Stimulated activated memory B cell treated with anti-CD40 and anti-IgM and Interleukin-4, amounts not matched to agents 10 μg/mL and 1 μg/mL and 100 μg/mL, for 72 hours (primary cell): ENCODE results near the gene ARHGAP18.

Experiments used
- ATAC-seq: fragments of 150-1000 bp; cut with Tn5 transposase; 2 replicates; pipeline ENCODE4 v1.10.0; 2021
- H3K27ac Mint-ChIP-seq: one replicate; pipeline ENCODE4 v1.8.0; 2022; ENCODE audit warnings: mild to moderate bottlenecking, mixed read lengths
- H3K27me3 Mint-ChIP-seq: one replicate; pipeline ENCODE4 v1.8.0; 2022; ENCODE audit warnings: mixed read lengths
- H3K36me3 Mint-ChIP-seq: one replicate; pipeline ENCODE4 v1.8.0; 2022; ENCODE audit warnings: mixed read lengths
- H3K4me1 Mint-ChIP-seq: one replicate; pipeline ENCODE4 v1.8.0; 2022; ENCODE audit warnings: mixed read lengths
- H3K4me3 Mint-ChIP-seq: one replicate; pipeline ENCODE4 v1.8.0; 2022; ENCODE audit warnings: mild to moderate bottlenecking, moderate library complexity, mixed read lengths
- H3K9me3 Mint-ChIP-seq: one replicate; pipeline ENCODE4 v1.8.0; 2022; ENCODE audit warnings: mixed read lengths

The ARHGAP18 gene

DNA sequence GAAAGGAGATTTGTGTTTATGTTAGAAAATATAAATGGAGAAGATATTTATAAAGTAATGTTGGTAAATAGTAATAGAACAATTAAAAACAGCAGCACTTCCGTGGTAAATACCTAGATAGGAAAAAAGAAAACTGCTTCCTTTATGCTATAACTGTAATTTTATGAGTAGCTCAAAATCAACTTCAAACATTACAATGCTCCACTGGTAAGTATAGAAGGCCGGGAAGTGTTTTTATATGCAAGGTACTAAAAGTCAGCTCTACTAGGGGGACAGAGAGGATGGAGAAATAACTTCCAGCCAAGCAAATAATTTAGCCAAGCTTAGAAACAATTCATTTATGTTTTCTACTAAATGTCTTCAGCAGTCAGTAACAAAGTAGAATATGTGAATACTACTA is 56.7 kb downstream of the ARHGAP18 start:
- Mint-ChIP-seq H3K9me3 (no peaks in the 10 kb centered on the region), H3K36me3 (peaks cover 14% of the 10 kb centered on the region), H3K27ac (no peak overlapping the region)

DNA sequence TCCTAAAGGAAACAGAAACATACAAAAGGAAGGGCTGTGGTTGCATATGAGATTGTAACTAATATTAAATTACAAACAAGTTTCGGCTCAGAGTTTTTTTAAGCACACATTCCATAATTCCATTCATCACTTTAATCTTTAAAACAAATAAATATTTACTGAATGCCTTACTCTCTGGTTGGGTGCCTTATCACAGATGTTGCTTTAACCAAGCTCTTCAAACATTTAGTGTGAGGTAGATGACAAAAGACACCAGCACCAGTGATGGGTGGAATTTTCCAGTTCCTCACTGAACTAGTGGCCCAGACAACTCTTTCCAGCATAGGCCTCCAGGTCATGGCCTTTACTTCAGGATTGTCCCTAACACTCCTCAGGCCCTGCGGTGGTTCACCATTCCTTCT is 58.7 kb downstream of the ARHGAP18 start:
- ATAC-seq = no peak
- Mint-ChIP-seq H3K4me1 (no peaks in the 10 kb centered on the region), H3K36me3 (peaks cover 14% of the 10 kb centered on the region), H3K9me3 (no peaks in the 10 kb centered on the region), H3K27me3 (no peaks in the 10 kb centered on the region), H3K27ac (no peak overlapping the region), H3K4me3 (no peak overlapping the region)

More for the DNA sequence above, 56.7 kb downstream of the ARHGAP18 start:
- ATAC-seq = no peak
- H3K4me1 Mint-ChIP-seq = no peaks in the 10 kb centered on the region
- no peaks in the 10 kb centered on the region for H3K27me3 Mint-ChIP-seq
- no peak overlapping the region for H3K4me3 Mint-ChIP-seq

DNA sequence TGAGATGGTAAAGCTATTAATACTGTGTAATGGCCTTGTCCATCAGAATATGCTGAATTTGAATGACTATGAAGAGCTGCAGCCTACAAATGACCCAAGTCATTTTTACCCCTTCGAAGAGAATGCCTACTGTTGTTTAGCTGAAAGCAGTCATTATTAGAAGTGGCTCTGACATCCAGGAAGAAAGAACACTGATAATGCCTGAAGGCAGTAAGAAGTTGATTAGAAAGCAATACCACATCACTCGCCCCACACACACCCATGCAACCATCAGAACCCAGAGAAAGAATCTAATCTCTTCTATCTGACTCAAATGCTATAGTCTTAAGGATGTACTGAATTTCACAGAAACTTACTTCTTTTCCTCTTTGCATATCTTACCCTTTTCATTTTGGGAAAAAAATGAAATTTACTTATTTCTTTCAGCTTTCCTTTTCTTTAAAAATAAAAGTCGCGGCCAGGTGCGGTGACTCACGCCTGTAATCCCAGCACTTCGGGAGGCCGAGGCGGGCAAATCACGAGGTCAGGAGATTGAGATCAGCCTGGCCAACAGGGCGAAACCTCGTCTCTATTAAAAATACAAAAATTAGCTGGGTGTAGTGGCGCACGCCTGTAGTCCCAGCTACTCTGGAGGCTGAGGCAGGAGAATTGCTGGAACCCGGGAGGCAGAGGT is 61.0 kb downstream of the ARHGAP18 start:
- Mint-ChIP-seq H3K4me3 (no peak overlapping the region), H3K36me3 (peaks cover 14% of the 10 kb centered on the region), H3K27me3 (no peaks in the 10 kb centered on the region), H3K27ac (no peak overlapping the region), H3K9me3 (no peaks in the 10 kb centered on the region), H3K4me1 (no peaks in the 10 kb centered on the region)
- no peak for ATAC-seq

DNA sequence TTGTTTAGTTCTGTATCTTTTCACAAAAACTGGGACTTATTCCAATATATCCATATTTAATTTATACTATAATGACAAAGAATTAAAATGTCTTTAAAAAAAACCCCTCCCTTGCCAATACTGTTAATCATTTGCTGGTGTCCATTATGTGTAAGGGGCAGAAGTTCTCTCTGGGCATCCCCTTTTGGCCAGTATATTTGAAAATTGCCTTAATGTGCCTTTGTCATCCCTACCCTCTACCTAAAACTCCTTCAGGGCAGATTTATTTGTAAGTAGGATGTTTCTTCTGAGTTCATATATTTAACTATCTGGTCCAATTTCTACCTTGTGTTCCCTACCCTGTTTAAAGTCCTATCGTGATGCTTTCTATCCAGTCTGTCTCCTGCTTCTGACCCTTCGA is 62.9 kb downstream of the ARHGAP18 start:
- no peaks in the 10 kb centered on the region for H3K27me3 Mint-ChIP-seq
- peaks cover 10% of the 10 kb centered on the region for H3K36me3 Mint-ChIP-seq
- no peak for ATAC-seq
- H3K27ac Mint-ChIP-seq = no peak overlapping the region
- H3K9me3 Mint-ChIP-seq = no peaks in the 10 kb centered on the region
- no peak overlapping the region for H3K4me3 Mint-ChIP-seq
- no peaks in the 10 kb centered on the region for H3K4me1 Mint-ChIP-seq

DNA sequence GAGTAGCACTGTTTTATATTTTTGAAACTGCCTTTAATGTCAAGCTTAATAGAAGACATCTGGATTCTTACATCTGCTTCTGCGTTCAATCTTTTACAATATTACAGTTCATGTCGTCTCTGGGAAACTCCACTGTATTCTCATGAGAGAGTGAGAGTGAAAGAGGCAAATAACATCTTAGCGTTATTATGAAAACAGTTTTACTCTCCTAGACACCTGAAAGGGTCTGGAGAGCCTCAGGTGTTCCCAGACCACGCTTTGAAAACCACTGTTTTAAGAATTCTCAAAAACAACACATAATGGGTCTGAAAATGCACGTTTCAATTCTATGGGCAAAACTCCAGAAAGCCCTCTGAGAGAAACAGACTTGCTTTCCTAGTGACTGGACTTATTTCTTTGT is 63.3 kb downstream of the ARHGAP18 start:
- no peaks in the 10 kb centered on the region for H3K9me3 Mint-ChIP-seq
- H3K27me3 Mint-ChIP-seq = no peaks in the 10 kb centered on the region
- H3K4me1 Mint-ChIP-seq = no peaks in the 10 kb centered on the region
- H3K27ac Mint-ChIP-seq = no peak overlapping the region
- H3K36me3 Mint-ChIP-seq = peaks cover 6% of the 10 kb centered on the region
- ATAC-seq = peak; percentile 41
- no peak overlapping the region for H3K4me3 Mint-ChIP-seq

DNA sequence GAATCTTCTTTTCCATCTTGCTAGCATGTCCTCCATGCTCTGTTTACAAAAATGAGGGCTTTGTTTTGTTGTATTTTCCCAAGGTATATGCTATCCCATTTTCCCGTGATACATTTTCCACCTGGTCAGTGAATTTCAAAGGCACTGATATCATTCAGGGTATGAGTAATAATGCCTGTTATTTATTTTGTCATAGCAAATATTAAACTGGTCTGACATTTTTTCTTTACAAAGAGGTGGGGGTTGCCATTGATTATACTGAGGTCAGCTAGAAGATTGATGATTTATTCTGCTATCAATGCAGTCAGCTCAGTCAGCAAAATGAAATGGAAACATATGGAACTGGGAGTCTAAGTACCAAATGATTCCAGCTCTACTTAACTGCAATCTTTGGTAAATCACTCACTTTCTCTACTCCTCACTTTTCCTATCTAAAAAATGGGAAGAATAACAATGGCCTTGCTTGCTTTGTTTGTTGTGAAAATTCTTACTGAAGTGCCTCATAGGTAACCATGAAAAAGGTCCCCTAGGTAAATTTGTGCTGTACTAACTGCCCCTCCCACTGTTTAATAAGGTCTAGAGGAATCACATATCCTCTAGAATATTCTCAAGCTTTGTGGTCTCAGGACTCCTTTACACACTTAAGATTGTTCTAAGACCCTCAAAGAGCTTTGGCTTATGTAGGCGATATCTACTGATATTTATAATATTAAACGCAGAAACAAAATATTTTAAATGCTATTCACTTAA is 64.0 kb downstream of the ARHGAP18 start:
- ATAC-seq = no peak
- H3K4me3 Mint-ChIP-seq = no peak overlapping the region
- H3K9me3 Mint-ChIP-seq = no peaks in the 10 kb centered on the region
- no peaks in the 10 kb centered on the region for H3K4me1 Mint-ChIP-seq
- H3K27me3 Mint-ChIP-seq = no peaks in the 10 kb centered on the region
- peaks cover 5% of the 10 kb centered on the region for H3K36me3 Mint-ChIP-seq
- no peak overlapping the region for H3K27ac Mint-ChIP-seq

DNA sequence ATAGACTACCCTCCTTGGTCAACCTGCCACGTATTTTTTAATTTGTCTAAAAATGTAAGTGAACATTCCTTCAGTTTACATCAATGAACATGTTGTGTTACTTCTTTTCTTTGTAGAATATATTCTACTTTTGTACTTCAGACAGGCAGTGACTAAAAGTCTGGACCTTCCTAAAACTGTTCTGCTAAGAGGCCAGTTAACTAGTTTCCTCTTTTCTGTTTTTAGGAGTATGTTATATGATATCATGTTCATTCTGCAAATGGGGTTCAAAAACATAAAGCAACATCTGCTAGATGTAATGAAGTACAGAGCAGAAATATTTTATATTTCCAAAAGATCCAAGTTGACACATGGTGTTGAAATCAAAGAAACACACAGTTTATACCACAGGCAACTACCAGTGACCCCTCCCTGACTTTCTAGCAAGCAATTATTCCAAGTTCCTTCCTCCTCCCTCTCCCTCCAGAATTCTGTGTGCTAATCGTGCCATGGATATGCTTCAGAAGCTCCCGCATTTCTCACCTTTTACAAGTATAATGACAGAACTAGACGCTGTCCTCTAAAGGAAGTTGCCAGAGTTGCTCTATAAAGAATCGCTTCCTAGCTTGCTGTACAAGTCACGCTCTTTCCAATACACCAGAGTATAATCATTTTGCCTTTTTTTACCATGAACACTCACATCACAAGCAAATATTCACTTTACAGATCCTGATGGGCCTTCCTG is 64.7 kb downstream of the ARHGAP18 start:
- no peak for ATAC-seq
- Mint-ChIP-seq H3K4me1 (no peaks in the 10 kb centered on the region), H3K27ac (no peak overlapping the region), H3K27me3 (no peaks in the 10 kb centered on the region), H3K36me3 (no peaks in the 10 kb centered on the region), H3K9me3 (no peaks in the 10 kb centered on the region), H3K4me3 (no peak overlapping the region)

DNA sequence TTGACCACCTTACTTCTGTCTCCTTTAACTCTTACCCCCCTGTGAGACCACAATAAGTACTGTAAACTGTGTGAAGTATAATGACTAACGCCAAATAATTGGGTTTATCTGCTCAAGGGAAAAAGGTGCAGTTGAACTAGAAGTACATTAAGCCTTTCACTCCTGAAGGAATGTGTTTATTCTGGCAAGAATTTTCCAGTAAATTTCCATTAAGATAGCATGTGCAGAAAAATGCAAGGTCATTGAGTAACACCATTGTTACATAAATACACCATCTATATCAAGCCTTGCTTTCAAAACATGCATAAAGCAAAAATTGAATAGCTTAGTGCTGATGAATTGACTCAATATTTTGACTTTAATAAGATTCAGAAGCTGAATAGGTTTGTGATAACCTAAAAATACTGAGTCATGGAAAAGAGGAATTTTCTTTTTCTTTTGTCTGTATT is 65.4 kb downstream of the ARHGAP18 start:
- Mint-ChIP-seq H3K4me3 (no peak overlapping the region), H3K36me3 (no peaks in the 10 kb centered on the region), H3K4me1 (no peaks in the 10 kb centered on the region), H3K27ac (no peak overlapping the region), H3K9me3 (no peaks in the 10 kb centered on the region), H3K27me3 (no peaks in the 10 kb centered on the region)
- ATAC-seq = no peak

DNA sequence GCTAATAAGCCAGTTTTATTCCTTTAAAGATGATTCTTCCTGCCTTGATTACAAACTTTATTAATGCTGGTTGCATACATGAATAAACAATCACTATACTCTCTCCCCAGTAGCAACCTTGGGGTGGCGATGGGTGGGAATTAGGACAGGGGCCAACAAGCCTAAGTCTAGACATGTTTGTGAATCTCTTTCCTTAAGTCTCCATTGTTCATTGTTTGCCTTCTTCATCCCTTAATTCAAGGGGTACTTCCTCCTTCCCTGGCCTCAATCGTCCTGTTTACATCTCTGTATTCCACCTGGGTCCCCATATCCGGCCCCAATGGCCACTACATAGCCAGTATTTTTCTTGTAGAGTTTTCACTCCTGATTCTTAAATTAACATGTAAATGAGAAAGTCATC is 66.0 kb downstream of the ARHGAP18 start:
- no peaks in the 10 kb centered on the region for H3K9me3 Mint-ChIP-seq
- no peaks in the 10 kb centered on the region for H3K27me3 Mint-ChIP-seq
- ATAC-seq = no peak
- H3K27ac Mint-ChIP-seq = no peak overlapping the region
- H3K36me3 Mint-ChIP-seq = no peaks in the 10 kb centered on the region
- H3K4me3 Mint-ChIP-seq = no peak overlapping the region
- H3K4me1 Mint-ChIP-seq = no peaks in the 10 kb centered on the region

DNA sequence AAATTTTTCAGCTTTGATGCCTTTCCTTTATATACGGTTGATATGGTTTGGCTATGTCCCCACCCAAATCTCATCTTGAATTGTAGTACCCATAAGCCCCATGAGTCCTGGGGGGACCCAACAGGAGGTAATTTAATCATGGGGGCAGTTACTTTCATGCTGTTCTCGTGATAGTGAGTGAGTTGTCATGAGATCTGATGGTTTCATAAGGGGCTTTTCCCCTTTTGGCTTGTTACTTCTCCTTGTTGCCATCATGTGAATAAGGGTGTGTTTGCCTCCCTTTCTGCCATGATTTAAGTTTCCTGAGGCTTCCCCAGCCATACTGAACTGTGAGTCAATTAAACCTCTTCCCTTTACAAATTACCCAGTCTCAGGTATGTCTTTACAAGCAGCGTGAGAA is 66.8 kb downstream of the ARHGAP18 start:
- H3K36me3 Mint-ChIP-seq = peaks cover 6% of the 10 kb centered on the region
- no peaks in the 10 kb centered on the region for H3K27me3 Mint-ChIP-seq
- no peak for ATAC-seq
- H3K9me3 Mint-ChIP-seq = no peaks in the 10 kb centered on the region
- H3K4me3 Mint-ChIP-seq = no peak overlapping the region
- H3K27ac Mint-ChIP-seq = no peak overlapping the region
- H3K4me1 Mint-ChIP-seq = no peaks in the 10 kb centered on the region

DNA sequence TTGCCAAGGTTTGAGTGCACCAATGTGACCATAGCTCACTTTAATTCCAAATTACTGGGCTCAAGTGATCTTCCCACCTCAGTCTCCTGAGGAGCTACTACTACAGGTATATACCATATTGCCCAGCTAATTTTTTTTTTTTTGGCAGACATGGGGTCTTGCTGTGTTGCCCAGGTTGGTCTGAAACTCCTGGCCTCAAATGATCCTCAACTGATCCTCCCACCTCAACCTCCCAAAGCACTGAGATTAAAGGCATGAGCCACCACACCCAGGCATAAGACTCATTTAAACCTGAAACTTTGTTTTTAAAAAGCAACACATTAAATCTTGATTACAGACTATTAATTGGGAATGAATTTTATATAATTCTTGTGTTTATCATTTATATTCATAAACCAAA is 67.7 kb downstream of the ARHGAP18 start:
- Mint-ChIP-seq H3K9me3 (no peaks in the 10 kb centered on the region), H3K36me3 (peaks cover 14% of the 10 kb centered on the region), H3K4me1 (no peaks in the 10 kb centered on the region), H3K4me3 (no peak overlapping the region), H3K27ac (no peak overlapping the region), H3K27me3 (no peaks in the 10 kb centered on the region)
- no peak for ATAC-seq

DNA sequence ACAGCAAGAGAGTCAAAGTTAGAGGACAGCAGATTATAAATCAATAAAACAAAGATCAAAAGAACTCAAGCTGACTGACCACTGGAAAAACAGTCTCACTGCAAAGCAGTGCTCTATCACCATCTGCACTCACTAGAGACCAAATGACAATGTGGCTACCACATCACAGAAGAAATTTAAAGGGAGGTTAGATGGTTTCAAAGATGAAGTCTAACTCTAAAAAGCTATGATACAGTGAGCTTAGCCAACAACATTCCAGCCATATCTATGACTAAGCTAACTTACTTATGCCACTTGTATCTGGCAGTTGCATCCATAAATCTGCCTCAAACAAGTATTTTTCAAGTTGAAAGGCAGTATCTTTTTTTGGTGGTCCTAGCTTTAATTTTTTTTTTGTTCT is 68.6 kb downstream of the ARHGAP18 start:
- ATAC-seq = no peak
- no peaks in the 10 kb centered on the region for H3K4me1 Mint-ChIP-seq
- no peak overlapping the region for H3K27ac Mint-ChIP-seq
- H3K36me3 Mint-ChIP-seq = peaks cover 17% of the 10 kb centered on the region
- H3K4me3 Mint-ChIP-seq = no peak overlapping the region
- no peaks in the 10 kb centered on the region for H3K9me3 Mint-ChIP-seq
- no peaks in the 10 kb centered on the region for H3K27me3 Mint-ChIP-seq

DNA sequence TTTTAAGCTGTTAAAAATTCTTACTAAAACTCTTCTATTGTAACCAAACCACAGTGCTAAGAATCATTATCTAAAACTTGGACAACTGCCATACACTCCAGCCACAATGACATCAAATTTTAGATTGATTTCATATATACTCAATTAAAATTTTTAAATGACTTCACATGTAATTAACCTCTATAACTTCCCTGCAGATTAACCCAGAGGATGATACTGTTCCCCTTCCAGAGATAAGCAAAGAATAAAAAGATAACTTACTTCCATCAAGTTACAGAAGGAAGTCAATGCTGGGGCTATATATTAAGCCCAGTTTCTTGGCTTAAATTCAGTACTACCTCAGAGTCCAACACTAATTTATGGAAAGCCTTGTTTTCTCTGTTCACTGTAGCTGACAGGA is 71.3 kb downstream of the ARHGAP18 start:
- H3K4me1 Mint-ChIP-seq = no peaks in the 10 kb centered on the region
- ATAC-seq = no peak
- no peak overlapping the region for H3K27ac Mint-ChIP-seq
- H3K9me3 Mint-ChIP-seq = no peaks in the 10 kb centered on the region
- H3K36me3 Mint-ChIP-seq = peaks cover 38% of the 10 kb centered on the region
- no peaks in the 10 kb centered on the region for H3K27me3 Mint-ChIP-seq
- H3K4me3 Mint-ChIP-seq = no peak overlapping the region

DNA sequence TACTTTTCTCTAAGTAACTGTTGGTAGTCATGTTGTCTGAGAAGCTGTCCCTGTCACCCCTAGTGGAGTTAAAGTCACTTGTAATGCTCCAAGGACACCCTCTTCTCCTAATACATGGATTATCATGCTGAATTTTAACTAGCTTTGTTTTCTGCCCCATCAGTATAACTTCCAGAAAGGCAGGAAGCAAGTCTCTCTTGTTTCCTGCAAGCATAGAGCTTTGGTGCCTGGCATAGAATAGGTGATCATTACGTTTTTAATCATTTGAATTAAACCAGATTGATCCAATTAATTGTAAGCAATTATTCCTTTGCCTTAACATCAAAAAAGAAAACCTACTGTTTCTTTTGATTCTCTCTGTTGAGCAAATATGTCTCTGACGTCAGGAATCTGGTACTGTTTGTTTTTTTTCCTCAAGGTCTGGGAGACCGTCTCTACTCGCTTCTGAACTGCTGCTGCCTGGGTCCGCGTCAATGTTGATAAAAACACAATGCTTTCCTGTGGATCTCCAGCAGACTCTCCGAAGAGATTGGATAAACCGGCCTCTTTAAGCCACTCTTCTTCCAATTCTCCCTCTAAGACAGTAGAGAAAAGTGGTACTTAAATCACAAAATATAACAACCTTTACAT is 71.8 kb downstream of the ARHGAP18 start:
- Mint-ChIP-seq H3K27me3 (no peaks in the 10 kb centered on the region), H3K4me3 (no peak overlapping the region), H3K9me3 (no peaks in the 10 kb centered on the region), H3K27ac (no peak overlapping the region), H3K4me1 (no peaks in the 10 kb centered on the region), H3K36me3 (peaks cover 42% of the 10 kb centered on the region)
- no peak for ATAC-seq

DNA sequence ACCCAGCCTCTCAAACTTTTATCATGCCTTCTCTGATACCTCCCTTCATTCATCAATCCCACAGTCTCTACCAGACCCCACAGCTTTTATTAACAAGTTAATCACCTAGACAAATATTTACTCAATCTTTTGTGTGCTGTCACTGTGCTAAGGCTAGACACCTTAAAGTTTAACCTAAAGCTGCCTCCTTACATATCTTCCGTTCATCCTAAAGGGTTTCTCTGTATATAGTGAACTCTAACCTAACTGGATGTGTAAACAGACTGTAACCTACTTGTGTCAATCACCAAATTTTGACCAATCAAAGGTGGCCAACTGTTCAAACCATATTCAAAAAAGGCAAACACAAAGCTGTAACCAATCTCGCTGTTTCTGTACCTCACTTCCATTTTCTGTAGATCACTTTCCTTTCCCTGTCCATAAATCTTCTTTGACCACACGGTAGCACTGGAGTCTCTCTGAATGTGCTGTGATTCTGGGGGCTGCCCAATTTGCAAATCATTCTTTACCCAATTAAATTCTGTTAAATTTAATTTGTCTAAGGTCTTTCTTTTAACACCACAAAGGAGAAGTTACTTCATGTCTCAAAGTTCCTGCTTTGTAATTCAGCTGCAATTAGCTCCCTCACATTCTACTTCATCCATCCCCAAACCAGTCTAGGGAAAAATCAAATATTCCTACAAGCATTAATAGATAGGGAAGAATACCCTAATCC is 72.5 kb downstream of the ARHGAP18 start:
- no peak for ATAC-seq
- Mint-ChIP-seq H3K9me3 (no peaks in the 10 kb centered on the region), H3K4me1 (no peaks in the 10 kb centered on the region), H3K27me3 (no peaks in the 10 kb centered on the region), H3K36me3 (peaks cover 42% of the 10 kb centered on the region), H3K4me3 (no peak overlapping the region), H3K27ac (no peak overlapping the region)
